IgD-negative memory B cell (primary cell): Measurements from ENCODE around the gene NMNAT2. TPM values are rescaled to one million over a fixed set of nuclear protein-coding genes. Genes with fewer than 3 reads are reported as not detected.

Experiments
- H3K27ac Mint-ChIP-seq, 3 donors: one replicate each; pipeline ENCODE4 v1.8.0; 2020 to 2022; ENCODE audit warnings: mild to moderate bottlenecking in 3 of 3, mixed read lengths in 3 of 3, moderate library complexity in 1 of 3
- H3K27me3 Mint-ChIP-seq: one replicate; pipeline ENCODE4 v1.8.0; 2021; ENCODE audit warnings: mixed read lengths
- H3K36me3 Mint-ChIP-seq: one replicate; pipeline ENCODE4 v1.8.0; 2020; ENCODE audit warnings: mild to moderate bottlenecking, mixed read lengths
- H3K4me1 Mint-ChIP-seq, 3 donors: one replicate each; pipeline ENCODE4 v1.8.0; 2020 to 2022; ENCODE audit warnings: mixed read lengths in 3 of 3, mild to moderate bottlenecking in 1 of 3
- H3K4me3 Mint-ChIP-seq, 4 donors: one replicate each; pipeline ENCODE4 v1.8.0; 2020 to 2022; ENCODE audit warnings: mild to moderate bottlenecking in 4 of 4, mixed read lengths in 4 of 4, moderate library complexity in 3 of 4
- H3K9me3 Mint-ChIP-seq, 3 donors: one replicate each; pipeline ENCODE4 v1.8.0; 2020 to 2021; ENCODE audit warnings: mixed read lengths in 3 of 3, mild to moderate bottlenecking in 1 of 3
- polyA plus RNA-seq: library from polyadenylated mRNA; unstranded; fragments of 300-500 nt; fragmentation: Illumina TruSeq; gene quantifications from one replicate; pipeline ENCODE4 v1.2.3, GENCODE V29; 2021

NMNAT2 gene
- polyA plus RNA-seq, 1 donor from 2014 or later, result not detected

- Mint-ChIP-seq H3K4me3 (no peak overlapping the region), H3K27me3 (peaks cover 10% of the 10 kb centered on the region), H3K9me3 (peaks cover 0 to 4% (median 0%) of the 10 kb centered on the region in 3 donors)
These were observed 53.1 kb downstream of the NMNAT2 start for GRCh38 chr1:183365093-183365492.

GRCh38 chr1:183363972-183364371 is 54.2 kb downstream of the NMNAT2 start:
- Mint-ChIP-seq H3K36me3 (no peaks in the 10 kb centered on the region), H3K27ac (no peak overlapping the region), H3K4me3 (no peak overlapping the region), H3K27me3 (peaks cover 10% of the 10 kb centered on the region), H3K9me3 (peaks cover 0 to 4% (median 0%) of the 10 kb centered on the region in 3 donors), H3K4me1 (peaks cover 0 to 1% (median 0%) of the 10 kb centered on the region in 3 donors)

More at GRCh38 chr1:183365093-183365492, 53.1 kb downstream of the NMNAT2 start:
- H3K4me1 Mint-ChIP-seq, result peaks cover 0 to 1% (median 0%) of the 10 kb centered on the region in 3 donors
- H3K27ac Mint-ChIP-seq, result no peak overlapping the region
- no peaks in the 10 kb centered on the region for H3K36me3 Mint-ChIP-seq

GRCh38 chr1:183361081-183361480 is 57.1 kb downstream of the NMNAT2 start:
- H3K9me3 Mint-ChIP-seq, result peaks cover 2 to 9% (median 3%) of the 10 kb centered on the region in 3 donors
- H3K36me3 Mint-ChIP-seq, result no peaks in the 10 kb centered on the region
- H3K4me3 Mint-ChIP-seq, result no peak overlapping the region
- H3K27me3 Mint-ChIP-seq, result peaks cover 7% of the 10 kb centered on the region
- no peaks in the 10 kb centered on the region for H3K4me1 Mint-ChIP-seq
- no peak overlapping the region for H3K27ac Mint-ChIP-seq

GRCh38 chr1:183360473-183360872 is 57.7 kb downstream of the NMNAT2 start:
- H3K27ac Mint-ChIP-seq, result no peak overlapping the region
- H3K4me1 Mint-ChIP-seq, result no peaks in the 10 kb centered on the region
- H3K27me3 Mint-ChIP-seq, result peaks cover 7% of the 10 kb centered on the region
- H3K4me3 Mint-ChIP-seq, result no peak overlapping the region
- H3K9me3 Mint-ChIP-seq, result peaks cover 3 to 7% (median 3%) of the 10 kb centered on the region in 3 donors
- H3K36me3 Mint-ChIP-seq, result no peaks in the 10 kb centered on the region

- Mint-ChIP-seq H3K27me3 (peaks cover 2% of the 10 kb centered on the region), H3K27ac (no peak overlapping the region), H3K4me1 (no peaks in the 10 kb centered on the region), H3K36me3 (no peaks in the 10 kb centered on the region), H3K4me3 (no peak overlapping the region), H3K9me3 (peaks cover 3 to 5% (median 3%) of the 10 kb centered on the region in 3 donors)
These were observed 61.5 kb downstream of the NMNAT2 start for GRCh38 chr1:183356534-183357182.

GRCh38 chr1:183355797-183356196 is 62.4 kb downstream of the NMNAT2 start:
- Mint-ChIP-seq H3K9me3 (peaks cover 3 to 5% (median 3%) of the 10 kb centered on the region in 3 donors), H3K27ac (no peak overlapping the region), H3K4me3 (no peak overlapping the region), H3K27me3 (no peaks in the 10 kb centered on the region), H3K36me3 (no peaks in the 10 kb centered on the region), H3K4me1 (no peaks in the 10 kb centered on the region)

GRCh38 chr1:183355181-183355580 is 63.0 kb downstream of the NMNAT2 start:
- no peaks in the 10 kb centered on the region for H3K27me3 Mint-ChIP-seq
- H3K27ac Mint-ChIP-seq, result peak overlapping the region in 1 of 3 donors; percentile 2
- peaks cover 3 to 5% (median 3%) of the 10 kb centered on the region in 3 donors for H3K9me3 Mint-ChIP-seq
- no peaks in the 10 kb centered on the region for H3K4me1 Mint-ChIP-seq
- H3K36me3 Mint-ChIP-seq, result no peaks in the 10 kb centered on the region
- H3K4me3 Mint-ChIP-seq, result no peak overlapping the region

- H3K27me3 Mint-ChIP-seq, result peaks cover 2% of the 10 kb centered on the region
- no peak overlapping the region for H3K27ac Mint-ChIP-seq
- H3K4me3 Mint-ChIP-seq, result peak overlapping the region in 1 of 4 donors; percentile 43
- peaks cover 3 to 5% (median 3%) of the 10 kb centered on the region in 3 donors for H3K9me3 Mint-ChIP-seq
- no peaks in the 10 kb centered on the region for H3K4me1 Mint-ChIP-seq
- H3K36me3 Mint-ChIP-seq, result no peaks in the 10 kb centered on the region
These were observed 64.6 kb downstream of the NMNAT2 start for GRCh38 chr1:183353597-183353996.

- Mint-ChIP-seq H3K27me3 (peaks cover 3% of the 10 kb centered on the region), H3K36me3 (no peaks in the 10 kb centered on the region), H3K4me3 (no peak overlapping the region), H3K9me3 (no peaks in the 10 kb centered on the region), H3K27ac (no peak overlapping the region), H3K4me1 (no peaks in the 10 kb centered on the region)
These were observed 68.9 kb downstream of the NMNAT2 start for GRCh38 chr1:183349201-183349711.

- Mint-ChIP-seq H3K36me3 (no peaks in the 10 kb centered on the region), H3K27me3 (peaks cover 3% of the 10 kb centered on the region), H3K4me1 (peaks cover 0 to 1% (median 0%) of the 10 kb centered on the region in 3 donors), H3K4me3 (no peak overlapping the region), H3K27ac (no peak overlapping the region), H3K9me3 (no peaks in the 10 kb centered on the region)
These were observed 71.9 kb downstream of the NMNAT2 start for GRCh38 chr1:183346276-183346732.

GRCh38 chr1:183339556-183340167 is 78.5 kb downstream of the NMNAT2 start:
- no peak overlapping the region for H3K27ac Mint-ChIP-seq
- no peak overlapping the region for H3K4me3 Mint-ChIP-seq
- H3K4me1 Mint-ChIP-seq, result peaks cover 0 to 1% (median 0%) of the 10 kb centered on the region in 3 donors
- peaks cover 0 to 3% (median 2%) of the 10 kb centered on the region in 3 donors for H3K9me3 Mint-ChIP-seq
- H3K27me3 Mint-ChIP-seq, result peaks cover 5% of the 10 kb centered on the region
- no peaks in the 10 kb centered on the region for H3K36me3 Mint-ChIP-seq

- no peak overlapping the region for H3K27ac Mint-ChIP-seq
- no peaks in the 10 kb centered on the region for H3K4me1 Mint-ChIP-seq
- no peaks in the 10 kb centered on the region for H3K36me3 Mint-ChIP-seq
- peaks cover 19% of the 10 kb centered on the region for H3K27me3 Mint-ChIP-seq
- H3K9me3 Mint-ChIP-seq, result peaks cover 0 to 3% (median 2%) of the 10 kb centered on the region in 3 donors
- no peak overlapping the region for H3K4me3 Mint-ChIP-seq
These were observed 87.0 kb downstream of the NMNAT2 start for GRCh38 chr1:183331091-183331742.

GRCh38 chr1:183330335-183330734 is 87.8 kb downstream of the NMNAT2 start:
- Mint-ChIP-seq H3K4me3 (no peak overlapping the region), H3K9me3 (no peaks in the 10 kb centered on the region), H3K27ac (no peak overlapping the region), H3K36me3 (no peaks in the 10 kb centered on the region), H3K4me1 (no peaks in the 10 kb centered on the region), H3K27me3 (peaks cover 21% of the 10 kb centered on the region)

GRCh38 chr1:183328371-183328770 is 89.8 kb downstream of the NMNAT2 start:
- H3K4me3 Mint-ChIP-seq, result no peak overlapping the region
- no peaks in the 10 kb centered on the region for H3K4me1 Mint-ChIP-seq
- no peaks in the 10 kb centered on the region for H3K9me3 Mint-ChIP-seq
- peaks cover 21% of the 10 kb centered on the region for H3K27me3 Mint-ChIP-seq
- H3K36me3 Mint-ChIP-seq, result no peaks in the 10 kb centered on the region
- H3K27ac Mint-ChIP-seq, result no peak overlapping the region
